Mesothelial cell of epicardium (in vitro differentiated cells): ENCODE results near the gene MMP24OS. TPM values are rescaled to one million over a fixed set of nuclear protein-coding genes. Genes with fewer than 3 reads are reported as not detected.

Source experiments
- DNase-seq, 2 experiments: peaks; one replicate each; pipeline ENCODE4 v3.0.0; 2021; ENCODE audit warnings: low spot score in 2 of 2; ENCODE audit not compliant: unreplicated experiment in 2 of 2
- H3K27ac Mint-ChIP-seq: 2 replicates; pipeline ENCODE4 v1.8.0; 2021; ENCODE audit warnings: mixed read lengths
- H3K27me3 Mint-ChIP-seq: 2 replicates; pipeline ENCODE4 v1.8.0; 2021; ENCODE audit warnings: low read depth, mixed read lengths
- H3K36me3 Mint-ChIP-seq: 2 replicates; pipeline ENCODE4 v1.8.0; 2021; ENCODE audit warnings: mixed read lengths
- H3K4me1 Mint-ChIP-seq: 2 replicates; pipeline ENCODE4 v1.8.0; 2021; ENCODE audit warnings: mixed read lengths
- H3K4me3 Mint-ChIP-seq: 2 replicates; pipeline ENCODE4 v1.8.0; 2021; ENCODE audit warnings: mild to moderate bottlenecking, moderate library complexity, mixed read lengths
- H3K9me3 Mint-ChIP-seq: 2 replicates; pipeline ENCODE4 v1.8.0; 2021; ENCODE audit warnings: mixed read lengths
- CTCF ChIP-seq: fragments of 200-600 bp; sonication (generic); IDR thresholded peaks from one replicate; pipeline ENCODE4 v1.5.0; 2021; ENCODE audit warnings: antibody characterized with exemption; ENCODE audit not compliant: unreplicated experiment
- total RNA-seq: library from RNA; stranded (reverse); gene quantifications from 3 replicates; pipeline ENCODE4 v1.2.1, GENCODE V29; 2021

The MMP24OS gene
- 61.4 to 71.9 TPM (median 66.1 TPM) in 3 replicates for total RNA-seq

DNA sequence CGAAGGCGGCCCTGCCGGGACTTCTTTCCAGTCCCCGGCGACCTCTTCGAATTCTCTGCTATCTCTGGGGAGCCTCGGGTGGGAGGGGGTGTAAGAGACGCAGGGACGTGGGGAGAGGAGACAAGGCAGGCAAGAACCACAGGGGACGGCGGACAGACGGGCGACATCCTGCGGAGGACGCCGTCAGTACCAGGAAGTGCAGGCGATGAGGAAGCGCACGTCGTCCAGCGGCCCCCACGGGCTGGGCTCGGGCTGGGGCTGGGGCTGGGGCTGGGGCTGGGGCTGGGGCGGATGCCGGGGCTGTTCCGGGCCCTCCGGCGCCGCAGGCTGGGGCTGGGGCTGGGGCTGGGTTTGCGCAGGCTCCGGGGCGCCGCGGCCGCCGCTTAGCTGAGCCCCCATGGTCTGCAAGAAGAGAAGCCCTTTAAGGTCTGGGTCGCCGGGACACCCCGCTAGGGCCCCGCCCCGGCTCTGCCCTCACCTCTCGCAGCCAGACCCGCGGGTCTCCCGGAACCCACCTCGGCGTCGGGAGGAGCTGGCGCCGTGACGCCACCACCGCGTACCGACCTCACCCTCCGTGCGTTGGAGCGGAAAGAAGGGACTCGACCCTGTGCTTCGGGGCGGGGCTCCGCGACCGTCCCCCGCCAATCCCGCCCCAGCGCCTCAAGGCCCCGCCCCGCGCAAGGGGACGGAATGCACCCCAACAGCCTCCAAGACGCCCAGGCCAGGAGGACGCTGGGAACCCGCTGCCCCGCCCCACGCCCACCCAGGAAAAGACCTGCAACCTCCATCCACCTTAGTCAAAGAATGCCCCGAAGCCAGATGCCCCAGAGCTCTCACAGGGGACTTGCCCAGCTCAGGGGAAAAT lies at the start of gene MMP24OS:
Gene MMP24OS (minus strand): TSS at position 592 of the 865 bp plus-strand sequence. CDS start 193 bp downstream, at position 399.
- Mint-ChIP-seq H3K27me3 (no peaks in the 10 kb centered on the region), H3K4me1 (peaks cover 6% of the 10 kb centered on the region), H3K36me3 (peaks cover 14% of the 10 kb centered on the region), H3K27ac (peak within 1 kb of the TSS; percentile 99), H3K9me3 (no peaks in the 10 kb centered on the region), H3K4me3 (peak within 1 kb of the TSS; percentile 95)
- DNase-seq = peak; percentile 81 to 85
- TF ChIP-seq CTCF = no peak

GRCh38 chr20:35327074-35327976 lies 49.4 kb upstream of the MMP24OS start:
- Mint-ChIP-seq H3K4me1 (peaks cover 7% of the 10 kb centered on the region), H3K9me3 (no peaks in the 10 kb centered on the region), H3K27ac (no peak overlapping the region), H3K27me3 (no peaks in the 10 kb centered on the region), H3K4me3 (no peak overlapping the region), H3K36me3 (no peaks in the 10 kb centered on the region)
- DNase-seq = no peak
- TF ChIP-seq CTCF = no peak

DNA sequence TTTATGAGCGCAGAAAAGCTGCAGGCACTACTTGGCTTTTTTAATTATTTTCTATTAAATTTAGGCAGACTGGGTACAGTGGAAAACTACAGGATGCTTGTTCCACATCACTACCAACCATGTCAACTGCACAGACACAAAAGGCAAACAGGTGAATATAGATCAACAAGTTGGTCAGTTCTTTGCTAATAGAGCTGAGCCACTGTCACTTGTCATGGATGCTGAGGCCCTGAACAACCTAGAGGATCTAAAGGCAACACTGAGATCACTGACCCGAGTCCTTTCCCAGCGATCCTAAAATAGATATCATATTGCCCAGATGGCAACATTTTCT lies 48.8 kb upstream of the MMP24OS start:
- no peak for DNase-seq
- no peak overlapping the region for H3K4me3 Mint-ChIP-seq
- H3K9me3 Mint-ChIP-seq = no peaks in the 10 kb centered on the region
- H3K27ac Mint-ChIP-seq = no peak overlapping the region
- peaks cover 7% of the 10 kb centered on the region for H3K4me1 Mint-ChIP-seq
- no peaks in the 10 kb centered on the region for H3K27me3 Mint-ChIP-seq
- H3K36me3 Mint-ChIP-seq = no peaks in the 10 kb centered on the region
- no peak for TF ChIP-seq CTCF

- no peaks in the 10 kb centered on the region for H3K27me3 Mint-ChIP-seq
- no peaks in the 10 kb centered on the region for H3K9me3 Mint-ChIP-seq
- no peak for TF ChIP-seq CTCF
- peak overlapping the region; percentile 63 for H3K27ac Mint-ChIP-seq
- H3K36me3 Mint-ChIP-seq = no peaks in the 10 kb centered on the region
- no peak overlapping the region for H3K4me3 Mint-ChIP-seq
- H3K4me1 Mint-ChIP-seq = peaks cover 7% of the 10 kb centered on the region
- no peak for DNase-seq
Measured at GRCh38 chr20:35326021-35326739, 48.3 kb upstream of the MMP24OS start.

DNA sequence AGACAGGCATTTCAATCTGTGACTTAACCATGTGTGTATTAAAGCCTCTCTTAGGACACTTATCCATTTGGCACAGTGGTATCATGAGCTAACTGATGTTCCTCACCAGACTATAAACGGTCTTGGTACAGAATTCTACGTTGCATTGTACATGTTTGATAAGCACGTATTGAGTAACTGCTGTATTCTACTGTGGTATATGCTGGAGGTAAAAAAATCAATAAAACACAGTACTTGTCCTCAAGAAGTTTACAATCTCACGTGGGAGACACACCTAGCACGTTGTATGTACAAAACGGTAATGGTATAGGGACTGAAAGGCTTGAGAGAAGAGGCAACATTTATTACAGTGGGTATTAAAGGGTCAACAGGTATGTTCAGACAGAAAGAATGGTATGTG lies 47.5 kb upstream of the MMP24OS start:
- peaks cover 2% of the 10 kb centered on the region for H3K36me3 Mint-ChIP-seq
- H3K27ac Mint-ChIP-seq = no peak overlapping the region
- no peak overlapping the region for H3K4me3 Mint-ChIP-seq
- H3K4me1 Mint-ChIP-seq = peaks cover 14% of the 10 kb centered on the region
- no peaks in the 10 kb centered on the region for H3K27me3 Mint-ChIP-seq
- H3K9me3 Mint-ChIP-seq = no peaks in the 10 kb centered on the region
- DNase-seq = no peak
- no peak for TF ChIP-seq CTCF
